Adrenal gland (tissue), 5 donors: ENCODE results near the gene RYR2.

Experiments used
- CTCF ChIP-seq, 6 experiments: fragments of 450-650 bp in 4 of 6; fragments of 200-600 bp in 2 of 6; sonication (generic) in 1 of 6; IDR thresholded peaks; 1 replicate in 5 of 6; 2 replicates in 1 of 6; pipeline versions ENCODE4 v1.5.1 to v1.8.0; 2016 to 2021; ENCODE audit warnings: antibody characterized with exemption in 6 of 6, mild to moderate bottlenecking in 2 of 6, moderate library complexity in 1 of 6
- POLR2A ChIP-seq, 2 donors: fragments of 450-650 bp; IDR thresholded peaks; one replicate each; pipeline ENCODE4 v1.6.1; 2017; ENCODE audit warnings: antibody characterized with exemption in 2 of 2, mild to moderate bottlenecking in 2 of 2, moderate library complexity in 1 of 2
- donor health status: DM: no; HTN: no; CAD: no.

DNA sequence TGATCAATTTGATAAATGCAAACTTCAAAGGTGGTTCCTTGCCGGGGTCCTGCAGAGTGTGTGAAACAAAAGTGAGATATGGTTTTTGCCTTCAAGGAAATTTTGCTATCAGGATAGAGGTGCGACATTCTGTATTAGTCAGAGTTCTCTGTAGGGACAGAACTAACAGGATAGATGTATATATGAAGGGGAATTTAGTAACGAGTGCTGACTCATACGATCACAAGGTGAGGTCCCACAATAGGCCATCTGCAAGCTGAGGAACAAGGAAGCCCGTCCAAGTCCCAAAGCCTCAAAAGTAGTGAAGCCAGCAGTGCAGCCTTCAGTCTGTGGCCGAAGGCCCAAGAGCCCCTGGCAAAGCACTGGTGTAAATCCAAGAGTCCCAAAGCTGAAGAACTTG lies 157.0 kb downstream of the RYR2 start:
- no peak for TF ChIP-seq CTCF (IDR thresholded peaks at IDR 0.05)
- no peak for TF ChIP-seq POLR2A (IDR thresholded peaks at IDR 0.05)
